ENCODE results near the gene CHADL. TPM values are rescaled to one million over a fixed set of nuclear protein-coding genes. Genes with fewer than 3 reads are reported as not detected.
"Not testable (repeated sequence)": the region's sequence is repeated elsewhere in the genome, so short reads cannot be mapped to it uniquely, and the experiment has no call there.

Gene CHADL
- total and polyA plus RNA-seq, 12 donors = 0.15 to 21.9 (median 3.4) TPM

DNA sequence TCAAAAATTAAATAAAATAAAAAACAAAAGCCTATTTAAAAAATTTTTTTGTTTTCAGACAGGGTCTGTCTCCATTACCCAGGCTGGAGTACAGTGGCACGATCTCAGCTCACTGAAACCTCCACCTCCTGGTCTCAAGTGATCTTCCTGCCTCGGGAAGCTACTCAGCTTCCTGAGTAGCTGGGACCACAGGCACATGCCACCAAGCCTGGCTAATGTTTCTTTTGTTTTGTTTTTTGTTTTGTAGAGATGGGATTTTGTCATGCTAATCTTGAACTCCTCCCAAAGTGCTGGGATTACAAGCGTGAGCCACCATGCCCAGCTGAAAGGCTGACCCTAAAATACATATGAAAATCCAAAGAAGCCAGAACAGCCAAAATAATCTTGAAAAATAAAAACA, 56.1 kb downstream of the CHADL start:
- H3K9me3 ChIP-seq (replicated peaks in 1 of 3) = no peaks in the 10 kb centered on the region
- no peaks in the 10 kb centered on the region for H3K27me3 ChIP-seq
- H3K36me3 ChIP-seq (replicated peaks in 1 of 2) = no peaks in the 10 kb centered on the region
- H3K27ac ChIP-seq = no peak overlapping the region
- DNase-seq = no peak
- no peak overlapping the region for H3K4me3 ChIP-seq
- TF ChIP-seq, protein P1, sequence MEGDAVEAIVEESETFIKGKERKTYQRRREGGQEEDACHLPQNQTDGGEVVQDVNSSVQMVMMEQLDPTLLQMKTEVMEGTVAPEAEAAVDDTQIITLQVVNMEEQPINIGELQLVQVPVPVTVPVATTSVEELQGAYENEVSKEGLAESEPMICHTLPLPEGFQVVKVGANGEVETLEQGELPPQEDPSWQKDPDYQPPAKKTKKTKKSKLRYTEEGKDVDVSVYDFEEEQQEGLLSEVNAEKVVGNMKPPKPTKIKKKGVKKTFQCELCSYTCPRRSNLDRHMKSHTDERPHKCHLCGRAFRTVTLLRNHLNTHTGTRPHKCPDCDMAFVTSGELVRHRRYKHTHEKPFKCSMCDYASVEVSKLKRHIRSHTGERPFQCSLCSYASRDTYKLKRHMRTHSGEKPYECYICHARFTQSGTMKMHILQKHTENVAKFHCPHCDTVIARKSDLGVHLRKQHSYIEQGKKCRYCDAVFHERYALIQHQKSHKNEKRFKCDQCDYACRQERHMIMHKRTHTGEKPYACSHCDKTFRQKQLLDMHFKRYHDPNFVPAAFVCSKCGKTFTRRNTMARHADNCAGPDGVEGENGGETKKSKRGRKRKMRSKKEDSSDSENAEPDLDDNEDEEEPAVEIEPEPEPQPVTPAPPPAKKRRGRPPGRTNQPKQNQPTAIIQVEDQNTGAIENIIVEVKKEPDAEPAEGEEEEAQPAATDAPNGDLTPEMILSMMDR (IDR thresholded peaks at IDR 0.05) = no peak
- no peak for TF ChIP-seq POLR2A (IDR thresholded peaks at IDR 0.05)
- intact Hi-C loops (cut with DNase I) = no loop called here
- WGBS, 4 donors = 55 to 71% (median 60%) methylated on average over 3 of the region's 3 CpGs
- no peaks in the 10 kb centered on the region for H3K4me1 ChIP-seq (replicated peaks in 1 of 2)

DNA sequence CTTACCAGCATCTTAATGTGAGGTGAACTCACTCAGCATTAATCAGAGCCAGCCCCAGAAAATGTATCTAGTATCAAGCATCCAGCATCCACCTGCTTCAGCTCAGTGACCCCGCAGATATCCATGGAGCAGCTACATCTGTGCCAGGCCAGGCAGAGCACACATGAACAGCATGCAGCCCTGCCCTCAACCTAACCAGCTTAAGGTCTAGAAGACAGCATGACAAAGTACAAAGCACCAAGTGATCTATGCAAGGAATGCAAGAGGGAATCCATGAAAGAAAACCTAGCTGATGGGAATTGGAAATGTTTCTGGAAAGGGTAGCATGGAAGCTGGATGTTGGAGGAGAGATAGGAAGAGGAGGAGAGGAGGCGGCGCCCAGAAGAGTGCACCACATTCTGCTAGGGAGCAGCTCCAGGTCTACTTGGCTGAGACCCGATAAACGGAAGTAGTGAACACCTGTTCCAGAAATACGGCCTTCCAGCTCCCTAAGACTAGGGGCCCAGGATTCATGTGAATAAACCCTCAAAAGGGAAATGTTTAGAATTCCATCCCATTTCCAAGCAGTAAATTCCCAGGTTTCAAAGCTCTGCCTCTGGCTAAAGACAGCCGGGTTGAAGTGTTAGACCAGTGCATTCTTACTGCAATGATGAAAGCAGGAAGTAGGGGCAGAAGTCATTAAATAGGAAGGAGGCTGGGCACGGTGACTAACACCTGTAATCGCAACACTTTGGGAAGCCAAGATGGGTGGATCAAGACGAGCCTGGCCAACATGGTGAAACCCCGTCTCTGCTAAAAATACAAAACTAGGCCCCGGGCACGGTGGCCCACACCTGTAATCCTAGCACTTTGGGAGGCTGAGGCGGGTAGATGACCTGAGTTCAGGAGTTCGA, 59.1 kb downstream of the CHADL start:
- Histone ChIP-seq H3K4me1 (replicated peaks in 1 of 2) (no peaks in the 10 kb centered on the region), H3K27me3 (no peaks in the 10 kb centered on the region), H3K4me3 (no peak overlapping the region), H3K9me3 (replicated peaks in 1 of 3) (no peaks in the 10 kb centered on the region), H3K36me3 (replicated peaks in 1 of 2) (peaks cover 0 to 26% of the 10 kb centered on the region in 2 donors), H3K27ac (peak overlapping the region in 1 of 5 donors; percentile 20)
- intact Hi-C loops (cut with DNase I) = no loop called here
- 71 to 82% (median 77%) methylated on average over 15 of the region's 15 CpGs for WGBS, 4 donors
- no peak for DNase-seq
- no peak for TF ChIP-seq POLR2A (IDR thresholded peaks at IDR 0.05)
- TF ChIP-seq, protein P1 (IDR thresholded peaks at IDR 0.05) = no peak

DNA sequence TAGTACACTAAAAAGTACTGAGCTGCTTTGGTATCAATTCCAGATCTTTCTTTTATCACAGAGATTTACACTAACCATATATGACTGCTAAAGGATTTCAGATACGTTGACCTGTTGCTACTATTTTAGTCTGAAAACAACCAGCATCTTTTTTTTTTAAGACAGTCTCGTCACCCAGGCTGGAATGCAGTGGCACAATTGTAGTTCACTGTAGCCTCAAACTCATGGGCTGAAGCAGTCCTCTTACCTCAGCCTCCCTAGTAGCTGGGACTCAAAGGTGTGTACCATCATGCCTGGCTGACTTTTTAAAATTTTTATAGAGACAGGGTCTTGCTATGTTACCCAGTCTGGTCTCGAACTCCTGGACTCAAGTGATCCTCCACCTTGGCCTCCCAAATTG, 59.8 kb downstream of the CHADL start:
- intact Hi-C loops (cut with DNase I) = no loop called here
- no peak overlapping the region for H3K27ac ChIP-seq
- DNase-seq = no peak
- WGBS, 4 donors = 84 to 89% (median 87%) methylated on average over 3 of the region's 3 CpGs
- H3K36me3 ChIP-seq (replicated peaks in 1 of 2) = peaks cover 0 to 33% of the 10 kb centered on the region in 2 donors
- no peaks in the 10 kb centered on the region for H3K9me3 ChIP-seq (replicated peaks in 1 of 3)
- no peaks in the 10 kb centered on the region for H3K27me3 ChIP-seq
- no peaks in the 10 kb centered on the region for H3K4me1 ChIP-seq (replicated peaks in 1 of 2)
- TF ChIP-seq, protein P1 (IDR thresholded peaks at IDR 0.05) = no peak
- no peak for TF ChIP-seq POLR2A (IDR thresholded peaks at IDR 0.05)
- H3K4me3 ChIP-seq = no peak overlapping the region

DNA sequence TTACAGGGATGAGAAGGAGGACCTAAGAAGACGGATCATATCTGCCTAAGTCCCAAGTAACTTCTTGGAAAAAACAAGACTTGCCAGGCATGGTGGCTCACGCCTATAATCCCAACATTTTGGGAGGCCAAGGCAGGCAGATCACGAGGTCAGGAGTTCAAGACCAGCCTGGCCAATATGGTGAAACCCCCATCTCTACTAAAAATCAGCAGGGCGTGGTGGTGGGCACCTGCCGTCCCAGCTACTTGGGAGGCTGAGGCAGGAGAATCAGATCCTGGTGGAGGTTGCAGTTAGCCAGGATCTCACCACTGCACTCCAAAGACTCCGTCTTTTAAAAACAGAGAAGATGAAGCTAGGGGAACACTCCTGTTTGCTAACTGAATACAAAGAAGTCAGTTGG, 60.4 kb downstream of the CHADL start:
- H3K4me3 ChIP-seq; DNase-seq; H3K27me3 ChIP-seq; H3K4me1 ChIP-seq (replicated peaks in 1 of 2); H3K9me3 ChIP-seq (replicated peaks in 1 of 3); H3K27ac ChIP-seq; intact Hi-C loops (cut with DNase I): not testable (repeated sequence)
- H3K36me3 ChIP-seq (replicated peaks in 1 of 2) = peaks cover 0 to 39% of the 10 kb centered on the region in 2 donors
- 91 to 98% (median 98%) methylated on average over 4 to 6 of the region's 6 CpGs for WGBS, 4 donors

Small RNA genes within 50 kb of the gene (microRNA-seq; reads per million reads assigned to microRNA genes)
- 0.28 to 0.89 (median 0.38) reads per million in 3 donors for gene MIR6889

Small RNA genes within 50 kb of the gene (small RNA-seq; reads per million reads assigned to genes)
- gene MIR6889 = 0 reads per million in 2 donors

Other genes starting within 250 kb of the CHADL start
- gene EP300, start 148.3 kb downstream of the CHADL start, total RNA-seq = 100 to 1,000 TPM in 1 of 9 donors, 10 to 100 TPM in 8; 35.6 to 161 (median 58.3) TPM
- gene EP300, start 148.3 kb downstream of the CHADL start, polyA plus RNA-seq = 10 to 100 TPM in 2 of 3 donors, 1 to 10 TPM in 1; 7.0 to 28.4 (median 19.7) TPM
- 10 to 100 TPM; 16.1 to 31.9 (median 25.7) TPM for gene L3MBTL2, start 35.6 kb downstream of the CHADL start, total RNA-seq
- 10 to 100 TPM; 18.7 to 23.7 (median 21.4) TPM for gene L3MBTL2, start 35.6 kb downstream of the CHADL start, polyA plus RNA-seq
- 100 to 1,000 TPM in 1 of 9 donors, 10 to 100 TPM in 8; 56.6 to 134 (median 74.6) TPM for gene RANGAP1, start 45.3 kb upstream of the CHADL start, total RNA-seq
- 10 to 100 TPM; 57.4 to 91.9 (median 78.8) TPM for gene RANGAP1, start 45.3 kb upstream of the CHADL start, polyA plus RNA-seq
- gene ZC3H7B, start 60.6 kb upstream of the CHADL start, total RNA-seq = 100 to 1,000 TPM in 2 of 9 donors, 10 to 100 TPM in 7; 36.4 to 133 (median 79.4) TPM
- gene ZC3H7B, start 60.6 kb upstream of the CHADL start, polyA plus RNA-seq = 10 to 100 TPM; 31.2 to 71.5 (median 33.1) TPM
- gene TEF, start 141.0 kb upstream of the CHADL start, total RNA-seq = 10 to 100 TPM in 8 of 9 donors, 1 to 10 TPM in 1; 7.2 to 33.9 (median 23.2) TPM
- 10 to 100 TPM; 11.8 to 17.5 (median 15.2) TPM for gene TEF, start 141.0 kb upstream of the CHADL start, polyA plus RNA-seq
- gene TOB2, start 205.9 kb upstream of the CHADL start, total RNA-seq = 100 to 1,000 TPM in 1 of 9 donors, 10 to 100 TPM in 8; 16.2 to 117 (median 56.7) TPM
- 10 to 100 TPM; 14.7 to 24.1 (median 20.6) TPM for gene TOB2, start 205.9 kb upstream of the CHADL start, polyA plus RNA-seq
- gene PHF5A, start 227.8 kb upstream of the CHADL start, total RNA-seq = 10 to 100 TPM; 18.2 to 49.0 (median 27.8) TPM
- 10 to 100 TPM; 29.5 to 50.8 (median 38.4) TPM for gene PHF5A, start 227.8 kb upstream of the CHADL start, polyA plus RNA-seq
- gene ACO2, start 228.2 kb upstream of the CHADL start, total RNA-seq = 100 to 1,000 TPM; 104 to 212 (median 146) TPM
- gene ACO2, start 228.2 kb upstream of the CHADL start, polyA plus RNA-seq = 100 to 1,000 TPM in 1 of 3 donors, 10 to 100 TPM in 2; 35.5 to 135 (median 64.8) TPM

Data from adrenal gland (tissue), 12 donors.